Smooth muscle cell of the coronary artery (primary cell): ENCODE results near the gene PYDC1. TPM values are rescaled to one million over a fixed set of nuclear protein-coding genes. Genes with fewer than 3 reads are reported as not detected.

Experiments
- total RNA-seq: library from RNA; depleted of rRNA; stranded (reverse); fragments of >200 nt; gene quantifications from 2 replicates; pipeline ENCODE4 v1.2.3, GENCODE V29; 2014; ENCODE audit warnings: low replicate concordance

Gene PYDC1
- total RNA-seq = not detected in 2 replicates

GRCh38 chr16:31216422-31217135 lies at the start of gene PYDC1:
Gene PYDC1 (minus strand): TSS chr16:31217135. CDS start chr16:31217028, 107 bp downstream.

GRCh38 chr16:31213877-31214707 lies 2.8 kb downstream of the PYDC1 start, which contains the start of gene TRIM72:
Gene TRIM72 (plus strand): TSS chr16:31214119. CDS start chr16:31214739, 620 bp downstream.

GRCh38 chr16:31202414-31203375 lies 14.2 kb downstream of the PYDC1 start, which contains the start of gene PYCARD:
Gene PYCARD (minus strand): TSS chr16:31202760. CDS start chr16:31202690, 70 bp downstream.

GRCh38 chr16:31179747-31180459 lies 37.0 kb downstream of the PYDC1 start, which contains the start of gene FUS:
Gene FUS (plus strand): TSS chr16:31180139. CDS start chr16:31180215, 76 bp downstream.

Other genes starting within 250 kb of the PYDC1 start
- gene HSD3B7, start 231.9 kb downstream of the PYDC1 start, total RNA-seq = 11.7 and 71.5 TPM in 2 replicates
- 0.53 and 2.7 TPM in 2 replicates for gene STX1B, start 206.5 kb downstream of the PYDC1 start, total RNA-seq
- 26.2 and 59.8 TPM in 2 replicates for gene STX4, start 183.6 kb downstream of the PYDC1 start, total RNA-seq
- gene ZNF668, start 142.9 kb downstream of the PYDC1 start, total RNA-seq = 9.3 and 12.3 TPM in 2 replicates
- gene ZNF646, start 142.7 kb downstream of the PYDC1 start, total RNA-seq = 9.8 and 10.4 TPM in 2 replicates
- 1.2 and 1.5 TPM in 2 replicates for gene PRSS53, start 128.2 kb downstream of the PYDC1 start, total RNA-seq
- gene VKORC1, start 122.3 kb downstream of the PYDC1 start, total RNA-seq = 105 and 187 TPM in 2 replicates
- 8.3 and 15.0 TPM in 2 replicates for gene BCKDK, start 108.7 kb downstream of the PYDC1 start, total RNA-seq
- 26.2 and 26.8 TPM in 2 replicates for gene KAT8, start 99.5 kb downstream of the PYDC1 start, total RNA-seq
- gene PRSS8, start 81.4 kb downstream of the PYDC1 start, total RNA-seq = not detected in 2 replicates
- gene PRSS36, start 67.1 kb downstream of the PYDC1 start, total RNA-seq = 0.45 TPM in 1 of 2 replicates, not detected in the other
- gene FUS, start 37.0 kb downstream of the PYDC1 start, total RNA-seq = 25.2 and 35.3 TPM in 2 replicates
- gene PYCARD, start 14.4 kb downstream of the PYDC1 start, total RNA-seq = 43.5 and 69.2 TPM in 2 replicates
- gene TRIM72, start 3.0 kb downstream of the PYDC1 start, total RNA-seq = under 0.01 TPM in 1 of 2 replicates, not detected in the other
- not detected in 2 replicates for gene ITGAM, start 42.8 kb upstream of the PYDC1 start, total RNA-seq
- gene ITGAX, start 138.0 kb upstream of the PYDC1 start, total RNA-seq = under 0.01 TPM in 1 of 2 replicates, not detected in the other
- gene ITGAD, start 176.2 kb upstream of the PYDC1 start, total RNA-seq = not detected in 2 replicates
- not detected in 2 replicates for gene COX6A2, start 211.2 kb upstream of the PYDC1 start, total RNA-seq
- 0.15 and 0.23 TPM in 2 replicates for gene ZNF843, start 225.7 kb upstream of the PYDC1 start, total RNA-seq
- gene ARMC5, start 242.4 kb upstream of the PYDC1 start, total RNA-seq = 5.1 and 7.7 TPM in 2 replicates